Esophagus squamous epithelium (tissue), 4 donors: ENCODE results near the gene MAP3K5.
"Not testable (repeated sequence)": the region's sequence is repeated elsewhere in the genome, so short reads cannot be mapped to it uniquely, and the experiment has no call there.

Experiments
- POLR2A ChIP-seq, 4 donors: fragments of 450-650 bp; IDR thresholded peaks; one replicate each; pipeline ENCODE4 v1.6.1; 2017; ENCODE audit warnings: antibody characterized with exemption in 4 of 4, mild to moderate bottlenecking in 4 of 4, moderate library complexity in 3 of 4
- TF ChIP-seq, protein P1 (sequence below), 6 experiments: fragments of 450-650 bp in 4 of 6; fragments of 200-600 bp in 2 of 6; sonication (generic) in 2 of 6; IDR thresholded peaks; one replicate each; pipeline ENCODE4 v1.5.1; 2016 to 2019; ENCODE audit warnings: antibody characterized with exemption in 6 of 6, mild to moderate bottlenecking in 4 of 6, moderate library complexity in 4 of 6

DNA sequence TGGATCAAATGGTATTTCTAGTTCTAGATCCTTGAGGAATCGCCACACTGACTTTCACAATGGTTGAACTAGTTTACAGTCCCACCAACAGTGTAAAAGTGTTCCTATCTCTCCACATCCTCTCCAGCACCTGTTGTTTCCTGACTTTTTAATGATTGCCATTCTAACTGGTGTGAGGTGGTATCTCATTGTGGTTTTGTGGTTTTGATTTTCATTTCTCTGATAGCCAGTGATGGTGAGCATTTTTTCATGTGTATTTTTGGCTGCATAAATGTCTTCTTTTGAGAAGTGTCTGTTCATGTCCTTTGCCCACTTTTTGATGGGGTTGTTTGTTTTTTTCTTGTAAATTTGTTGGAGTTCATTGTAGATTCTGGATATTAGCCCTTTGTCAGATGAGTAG is 23.3 kb upstream of the MAP3K5 start:
- not testable (repeated sequence) for TF ChIP-seq POLR2A (IDR thresholded peaks at IDR 0.05)
- TF ChIP-seq, protein P1, sequence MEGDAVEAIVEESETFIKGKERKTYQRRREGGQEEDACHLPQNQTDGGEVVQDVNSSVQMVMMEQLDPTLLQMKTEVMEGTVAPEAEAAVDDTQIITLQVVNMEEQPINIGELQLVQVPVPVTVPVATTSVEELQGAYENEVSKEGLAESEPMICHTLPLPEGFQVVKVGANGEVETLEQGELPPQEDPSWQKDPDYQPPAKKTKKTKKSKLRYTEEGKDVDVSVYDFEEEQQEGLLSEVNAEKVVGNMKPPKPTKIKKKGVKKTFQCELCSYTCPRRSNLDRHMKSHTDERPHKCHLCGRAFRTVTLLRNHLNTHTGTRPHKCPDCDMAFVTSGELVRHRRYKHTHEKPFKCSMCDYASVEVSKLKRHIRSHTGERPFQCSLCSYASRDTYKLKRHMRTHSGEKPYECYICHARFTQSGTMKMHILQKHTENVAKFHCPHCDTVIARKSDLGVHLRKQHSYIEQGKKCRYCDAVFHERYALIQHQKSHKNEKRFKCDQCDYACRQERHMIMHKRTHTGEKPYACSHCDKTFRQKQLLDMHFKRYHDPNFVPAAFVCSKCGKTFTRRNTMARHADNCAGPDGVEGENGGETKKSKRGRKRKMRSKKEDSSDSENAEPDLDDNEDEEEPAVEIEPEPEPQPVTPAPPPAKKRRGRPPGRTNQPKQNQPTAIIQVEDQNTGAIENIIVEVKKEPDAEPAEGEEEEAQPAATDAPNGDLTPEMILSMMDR (IDR thresholded peaks at IDR 0.05), result not testable (repeated sequence)
